AG04450 (cell line): Measurements from ENCODE around the gene TNIK. TPM values are rescaled to one million over a fixed set of nuclear protein-coding genes. Genes with fewer than 3 reads are reported as not detected.

Experiments
- CTCF ChIA-PET: fragments of 300-600, 350-600 bp; formaldehyde crosslinking; extraction: SDS; loops from one replicate; lab custom pipeline; 2022; ENCODE audit warnings: antibody characterized with exemption, inconsistent platforms; lab: Charles Lee
- POLR2A ChIA-PET: fragments of 350-600 bp; formaldehyde crosslinking; extraction: SDS; loops from one replicate; lab custom pipeline; 2021; ENCODE audit warnings: antibody characterized with exemption, inconsistent platforms; lab: Yijun Ruan, JAX
- DNase-seq: peaks from one replicate; pipeline ENCODE4 v3.0.0-alpha.2; 2011; ENCODE audit warnings: low read depth, low spot score
- H3K27ac ChIP-seq: one replicate; pipeline ENCODE4 v1.5.1; 2012; ENCODE audit warnings: low read depth, low read length, control low read depth
- H3K27me3 ChIP-seq: one replicate; pipeline ENCODE4 v1.6.0; 2012; ENCODE audit warnings: low read length; ENCODE audit not compliant: control insufficient read depth, insufficient read depth
- H3K4me3 ChIP-seq: 2 replicates; pipeline ENCODE4 v1.5.1; 2011; ENCODE audit warnings: mild to moderate bottlenecking, low read depth, low read length, control low read depth
- H3K9me3 ChIP-seq: 2 replicates; pipeline ENCODE4 v1.5.1; 2012; ENCODE audit warnings: low read length; ENCODE audit not compliant: control insufficient read depth, insufficient read depth
- polyA plus RNA-seq: library from polyadenylated mRNA; depleted of rRNA; stranded (reverse); fragments of >200 nt; gene quantifications from 2 replicates; pipeline ENCODE4 v1.2.3, GENCODE V29; 2011
- TF ChIP-seq, protein P1 (sequence below): IDR thresholded peaks from 2 replicates; pipeline ENCODE4 v1.5.1; 2011; ENCODE audit warnings: low read depth, low read length, control low read depth, inconsistent platforms

The TNIK gene
- polyA plus RNA-seq, 1 experiment, result 9.0 TPM

DNA sequence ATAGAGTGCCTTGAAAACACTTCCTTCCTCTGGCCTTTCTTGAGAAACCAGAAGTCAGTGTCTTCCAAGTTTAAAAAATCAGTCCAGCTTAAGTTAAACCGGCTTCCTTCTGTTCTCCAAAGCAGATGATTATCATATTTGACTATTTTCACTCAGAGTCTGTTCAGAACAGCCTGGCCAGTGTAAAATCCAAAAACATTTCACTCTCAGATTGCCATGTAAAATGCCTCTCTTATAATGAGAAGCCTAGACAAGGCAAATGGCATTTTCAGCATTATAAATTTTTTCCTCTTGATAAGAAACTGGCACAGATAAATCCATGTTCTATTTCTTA, 193.5 kb downstream of the TNIK start:
- Histone ChIP-seq H3K27me3 (no peaks in the 10 kb centered on the region), H3K27ac (no peak overlapping the region), H3K9me3 (no peaks in the 10 kb centered on the region), H3K4me3 (no peak overlapping the region)
- POLR2A ChIA-PET, result no interaction called here
- CTCF ChIA-PET, result no interaction called here
- TF ChIP-seq, protein P1, sequence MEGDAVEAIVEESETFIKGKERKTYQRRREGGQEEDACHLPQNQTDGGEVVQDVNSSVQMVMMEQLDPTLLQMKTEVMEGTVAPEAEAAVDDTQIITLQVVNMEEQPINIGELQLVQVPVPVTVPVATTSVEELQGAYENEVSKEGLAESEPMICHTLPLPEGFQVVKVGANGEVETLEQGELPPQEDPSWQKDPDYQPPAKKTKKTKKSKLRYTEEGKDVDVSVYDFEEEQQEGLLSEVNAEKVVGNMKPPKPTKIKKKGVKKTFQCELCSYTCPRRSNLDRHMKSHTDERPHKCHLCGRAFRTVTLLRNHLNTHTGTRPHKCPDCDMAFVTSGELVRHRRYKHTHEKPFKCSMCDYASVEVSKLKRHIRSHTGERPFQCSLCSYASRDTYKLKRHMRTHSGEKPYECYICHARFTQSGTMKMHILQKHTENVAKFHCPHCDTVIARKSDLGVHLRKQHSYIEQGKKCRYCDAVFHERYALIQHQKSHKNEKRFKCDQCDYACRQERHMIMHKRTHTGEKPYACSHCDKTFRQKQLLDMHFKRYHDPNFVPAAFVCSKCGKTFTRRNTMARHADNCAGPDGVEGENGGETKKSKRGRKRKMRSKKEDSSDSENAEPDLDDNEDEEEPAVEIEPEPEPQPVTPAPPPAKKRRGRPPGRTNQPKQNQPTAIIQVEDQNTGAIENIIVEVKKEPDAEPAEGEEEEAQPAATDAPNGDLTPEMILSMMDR, result no peak
- no peak for DNase-seq

DNA sequence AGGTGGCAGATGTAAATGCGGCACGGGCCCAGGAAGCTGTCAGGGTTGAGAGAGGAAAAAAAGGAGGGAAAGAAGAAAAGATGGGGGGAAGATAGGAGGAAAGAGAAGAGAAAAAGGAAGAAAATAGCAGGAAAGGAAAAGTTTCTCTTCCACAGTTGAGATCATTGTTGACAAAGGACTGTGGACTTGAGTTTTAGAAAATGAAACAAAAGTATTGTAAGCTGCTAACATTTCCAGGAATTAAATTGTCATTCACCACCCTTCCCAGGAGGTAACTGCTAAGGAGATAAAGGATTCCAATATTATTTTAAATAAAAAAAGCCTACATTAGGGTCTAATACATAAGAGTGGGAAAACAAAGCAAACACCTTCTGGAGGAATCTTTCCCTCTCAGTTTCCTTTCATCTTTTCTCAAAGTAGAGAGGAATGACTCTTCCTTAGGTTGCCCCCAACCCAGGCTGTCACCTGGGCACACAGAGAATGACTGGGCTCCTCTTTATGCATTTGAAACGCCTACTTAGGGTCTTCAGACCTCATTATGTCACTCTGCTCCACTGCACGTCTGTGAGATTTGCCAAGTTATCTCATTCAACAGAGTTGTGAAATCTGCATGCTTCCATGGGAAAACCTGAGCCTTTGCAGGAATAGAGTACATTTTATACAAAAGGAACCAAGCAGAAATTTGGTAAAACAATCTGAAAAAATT, 194.0 kb downstream of the TNIK start:
- Histone ChIP-seq H3K9me3 (no peaks in the 10 kb centered on the region), H3K27ac (no peak overlapping the region), H3K27me3 (no peaks in the 10 kb centered on the region), H3K4me3 (no peak overlapping the region)
- ChIA-PET POLR2A (no interaction called here), CTCF (no interaction called here)
- TF ChIP-seq, protein P1, result no peak
- DNase-seq, result no peak

DNA sequence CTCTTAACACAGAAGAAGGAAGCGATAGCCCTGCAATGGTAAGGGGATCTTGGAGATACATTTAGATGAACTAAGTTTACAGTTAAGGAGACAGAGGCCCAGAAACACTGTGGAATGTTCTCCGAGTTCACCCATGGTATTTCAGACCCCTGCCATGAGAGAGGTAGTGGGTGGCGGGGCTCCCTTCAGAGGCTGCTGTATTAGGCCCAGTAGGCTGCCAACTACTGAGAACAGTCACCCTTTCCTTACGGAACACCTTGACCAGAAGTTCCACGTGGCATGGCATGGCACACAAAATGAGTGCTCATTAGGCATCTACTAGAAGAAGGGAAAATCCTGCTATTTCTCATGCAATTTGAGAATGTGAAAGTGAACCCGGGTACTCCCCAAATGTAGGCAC, 195.4 kb downstream of the TNIK start:
- ChIA-PET POLR2A (no interaction called here), CTCF (no interaction called here)

DNA sequence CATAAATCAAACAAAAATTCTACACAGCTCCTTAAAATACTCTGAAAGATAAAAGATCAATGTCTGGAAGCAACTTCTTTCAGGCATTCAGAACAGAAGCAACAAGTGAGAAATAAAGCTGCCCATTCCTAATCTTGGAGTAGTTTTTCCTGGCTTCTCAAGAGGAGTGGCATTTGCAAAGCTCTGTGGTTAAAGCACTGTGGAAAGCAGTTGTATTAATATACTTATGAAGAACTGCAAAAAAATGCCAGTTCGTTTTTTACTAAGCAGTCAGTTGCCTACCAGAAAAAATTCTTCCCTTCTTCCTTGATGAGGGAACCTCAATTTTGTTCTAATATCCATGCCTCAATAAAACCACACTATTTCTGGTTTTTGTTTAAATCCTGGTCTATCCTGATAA, 197.8 kb downstream of the TNIK start:
- Histone ChIP-seq H3K27ac (no peak overlapping the region), H3K9me3 (no peaks in the 10 kb centered on the region), H3K27me3 (no peaks in the 10 kb centered on the region), H3K4me3 (no peak overlapping the region)
- no peak for DNase-seq
- POLR2A ChIA-PET, result no interaction called here
- TF ChIP-seq, protein P1, result no peak
- CTCF ChIA-PET, result interaction anchor here (0.6 to 1.2 kb wide), 3 partner anchors 9 to 213 kb away, joined by 4 to 7 read pairs (median 5); no protein-coding TSS in a partner anchor

More for the DNA sequence above, 195.4 kb downstream of the TNIK start:
- DNase-seq, result no peak
- TF ChIP-seq, protein P1, result no peak
- H3K4me3 ChIP-seq, result no peak overlapping the region
- H3K9me3 ChIP-seq, result no peaks in the 10 kb centered on the region
- H3K27ac ChIP-seq, result no peak overlapping the region
- H3K27me3 ChIP-seq, result no peaks in the 10 kb centered on the region

DNA sequence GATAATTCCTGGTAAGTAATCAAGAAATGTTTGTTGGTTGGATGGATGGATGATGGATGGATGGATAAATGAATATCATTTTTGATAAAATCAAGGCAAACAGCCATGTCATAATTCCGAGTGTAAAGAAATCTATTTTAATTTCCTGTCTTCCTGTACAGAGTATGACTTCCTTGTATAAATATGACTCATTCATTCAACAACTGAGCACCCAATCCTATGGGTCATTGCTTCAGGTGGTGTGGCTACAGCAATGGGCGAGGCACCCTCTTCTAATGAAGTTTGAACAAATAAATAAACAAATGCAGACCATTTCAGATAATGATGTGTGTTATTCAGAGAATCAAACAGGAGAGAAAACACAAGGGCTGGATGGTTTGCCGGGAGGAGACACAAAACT, 198.7 kb downstream of the TNIK start:
- no peaks in the 10 kb centered on the region for H3K9me3 ChIP-seq
- H3K27ac ChIP-seq, result no peak overlapping the region
- H3K27me3 ChIP-seq, result no peaks in the 10 kb centered on the region
- H3K4me3 ChIP-seq, result no peak overlapping the region
- TF ChIP-seq, protein P1, result no peak
- ChIA-PET POLR2A (no interaction called here), CTCF (no interaction called here)
- no peak for DNase-seq
